Dermis microvascular lymphatic vessel endothelial cell (primary cell): ENCODE data around the gene HDAC9. TPM values are rescaled to one million over a fixed set of nuclear protein-coding genes. Genes with fewer than 3 reads are reported as not detected.
A peak's percentile ranks its signal among the peaks of the same experiment; 100 is the strongest.

Source experiments
- DNase-seq, 2 donors: peaks; one replicate each; pipeline versions ENCODE4 v3.0.0 to v3.0.0-alpha.2; 2010; ENCODE audit warnings: low read depth in 2 of 2
- total RNA-seq: library from RNA; depleted of rRNA; stranded (reverse); fragments of >200 nt; gene quantifications from 2 replicates; pipeline ENCODE4 v1.2.1, GENCODE V29; 2014

HDAC9 gene
- total RNA-seq, 1 donor from 2014 or later = 5.3 TPM

GRCh38 chr7:18653381-18654155 lies 158.0 kb downstream of the HDAC9 start:
- DNase-seq = no peak

- DNase-seq = no peak
These were observed 159.2 kb downstream of the HDAC9 start for GRCh38 chr7:18654709-18655108.

GRCh38 chr7:18655506-18655905 lies 160.0 kb downstream of the HDAC9 start:
- DNase-seq = no peak

GRCh38 chr7:18655912-18656311 lies 160.4 kb downstream of the HDAC9 start:
- no peak for DNase-seq

- DNase-seq = no peak
These were observed 160.8 kb downstream of the HDAC9 start for GRCh38 chr7:18656362-18656761.

GRCh38 chr7:18659746-18660145 lies 164.2 kb downstream of the HDAC9 start:
- DNase-seq = no peak

GRCh38 chr7:18663321-18663720 lies 167.8 kb downstream of the HDAC9 start:
- DNase-seq = peak; percentile 9 to 20

- peak; percentile 30 to 73 for DNase-seq
These were observed 170.7 kb downstream of the HDAC9 start for GRCh38 chr7:18666107-18666728.

- DNase-seq = peak; percentile 75 to 86
These were observed 171.9 kb downstream of the HDAC9 start for GRCh38 chr7:18667466-18667865.

GRCh38 chr7:18671176-18671575 lies 175.6 kb downstream of the HDAC9 start:
- no peak for DNase-seq

- no peak for DNase-seq
These were observed 180.0 kb downstream of the HDAC9 start for GRCh38 chr7:18675579-18675978.

GRCh38 chr7:18679261-18679660 lies 183.7 kb downstream of the HDAC9 start:
- no peak for DNase-seq

GRCh38 chr7:18680576-18680975 lies 185.0 kb downstream of the HDAC9 start:
- no peak for DNase-seq

- DNase-seq = no peak
These were observed 189.4 kb downstream of the HDAC9 start for GRCh38 chr7:18684916-18685315.

- no peak for DNase-seq
These were observed 190.4 kb downstream of the HDAC9 start for GRCh38 chr7:18685971-18686370.

- no peak for DNase-seq
These were observed 194.0 kb downstream of the HDAC9 start for GRCh38 chr7:18689551-18689950.

GRCh38 chr7:18693406-18693805 lies 197.9 kb downstream of the HDAC9 start:
- peak in 1 of 2 donors; percentile 39 for DNase-seq

- no peak for DNase-seq
These were observed 198.3 kb downstream of the HDAC9 start for GRCh38 chr7:18693816-18694215.

- no peak for DNase-seq
These were observed 198.9 kb downstream of the HDAC9 start for GRCh38 chr7:18694484-18694883.

GRCh38 chr7:18694911-18695310 lies 199.4 kb downstream of the HDAC9 start:
- no peak for DNase-seq

- DNase-seq = no peak
These were observed 202.7 kb downstream of the HDAC9 start for GRCh38 chr7:18698258-18698734.

- DNase-seq = no peak
These were observed 204.6 kb downstream of the HDAC9 start for GRCh38 chr7:18700147-18700546.
